SJCRH30 (cell line): Measurements from ENCODE around the gene IER3. TPM values are rescaled to one million over a fixed set of nuclear protein-coding genes. Genes with fewer than 3 reads are reported as not detected.

Experiments used
- DNase-seq, 2 experiments: peaks; one replicate each; pipeline ENCODE4 v3.0.0-alpha.2; 2015 to 2020
- H3K27ac ChIP-seq: fragments of 250-450 bp; sonication (Bioruptor Pico); 2 replicates; pipeline ENCODE4 v1.5.1; 2020; ENCODE audit warnings: mild to moderate bottlenecking, moderate library complexity
- H3K27me3 ChIP-seq: fragments of 250-450 bp; sonication (Bioruptor Pico); 2 replicates; pipeline ENCODE4 v1.5.1; 2020; ENCODE audit warnings: mild to moderate bottlenecking, moderate library complexity
- H3K36me3 ChIP-seq: fragments of 250-450 bp; sonication (Bioruptor Pico); 2 replicates; pipeline ENCODE4 v1.5.1; 2020; ENCODE audit warnings: mild to moderate bottlenecking, moderate library complexity
- H3K4me1 ChIP-seq: fragments of 250-450 bp; sonication (Bioruptor Pico); 2 replicates; pipeline ENCODE4 v1.5.1; 2020; ENCODE audit warnings: mild to moderate bottlenecking, moderate library complexity
- H3K4me3 ChIP-seq: fragments of 250-450 bp; sonication (Bioruptor Pico); 2 replicates; pipeline ENCODE4 v1.5.1; 2020; ENCODE audit warnings: mild to moderate bottlenecking, moderate library complexity
- H3K9me3 ChIP-seq: fragments of 250-450 bp; sonication (Bioruptor Pico); replicated peaks from 2 replicates; pipeline ENCODE4 v1.5.1; 2020; ENCODE audit warnings: mild to moderate bottlenecking, moderate library complexity
- total RNA-seq: library from RNA; depleted of rRNA; stranded (reverse); fragments of >200 nt; shearing (Covaris generic); gene quantifications from 2 replicates; pipeline ENCODE4 v1.2.3, GENCODE V29; 2014

Gene IER3
- total RNA-seq, 1 experiment from 2014 or later = 19.9 TPM

DNA sequence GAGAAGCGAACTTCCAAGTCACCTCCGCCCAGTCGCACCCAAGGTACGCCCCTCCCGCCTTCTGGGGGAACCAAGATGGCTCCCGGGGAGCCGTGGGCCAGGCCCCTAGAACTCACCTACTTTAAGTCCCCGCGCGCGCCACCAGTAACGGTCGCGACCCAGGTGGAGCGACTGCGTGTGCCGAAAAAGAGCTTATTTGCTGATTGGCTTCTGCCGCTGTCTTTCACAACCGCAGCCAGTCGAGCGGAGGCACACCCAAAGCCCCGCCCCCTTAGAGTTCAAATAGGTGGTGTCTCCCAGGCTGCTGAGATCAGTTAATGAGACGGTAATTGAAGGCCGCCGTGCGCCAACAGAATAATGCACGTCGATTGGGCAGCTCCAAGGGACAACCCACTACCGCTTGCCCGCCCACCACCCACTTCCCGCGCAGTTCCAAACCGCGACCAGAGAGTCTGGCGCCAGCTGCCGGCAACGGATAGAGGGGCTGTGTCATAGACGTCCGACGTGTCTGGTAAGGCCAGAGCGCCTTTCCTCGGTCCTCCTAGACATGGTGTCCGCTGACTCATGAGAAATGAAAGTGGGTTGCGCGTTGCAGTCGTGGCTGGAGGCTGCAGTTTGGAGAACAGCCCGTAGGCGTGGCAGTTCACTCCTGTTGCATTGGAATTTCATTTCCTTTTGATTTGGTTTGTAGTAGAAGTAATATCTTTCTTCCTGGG is 27.1 kb downstream of the IER3 start, which contains the start of gene MDC1:
Gene MDC1, minus strand, starts transcription at position 153 of the 716 bp plus-strand sequence. CDS start 2,106 bp downstream, outside the sequence.
- H3K27me3 ChIP-seq = no peaks in the 10 kb centered on the region
- H3K9me3 ChIP-seq = no peaks in the 10 kb centered on the region
- peaks cover 29% of the 10 kb centered on the region for H3K36me3 ChIP-seq

DNA sequence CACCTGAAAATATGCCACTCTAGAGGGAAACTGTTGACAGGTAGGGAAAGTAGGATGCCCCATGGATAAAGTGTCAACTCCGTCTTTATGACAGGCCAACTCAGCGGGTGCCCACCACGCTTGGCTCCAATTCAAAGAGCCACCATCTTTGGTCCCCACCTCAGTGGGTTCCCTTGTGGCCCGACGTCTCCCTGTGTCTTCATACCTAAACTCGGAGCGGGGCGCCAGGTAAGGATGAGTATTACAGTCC is 27.5 kb downstream of the IER3 start:
- Histone ChIP-seq H3K9me3 (no peaks in the 10 kb centered on the region), H3K36me3 (peaks cover 27% of the 10 kb centered on the region), H3K27ac (peak overlapping the region; percentile 94), H3K27me3 (no peaks in the 10 kb centered on the region), H3K4me1 (peaks cover 6% of the 10 kb centered on the region; the same call in 1 of the 2 replicates), H3K4me3 (peak overlapping the region; percentile 61)
- DNase-seq = no peak

More for the DNA sequence above, 27.1 kb downstream of the IER3 start, which contains the start of gene MDC1:
- Histone ChIP-seq H3K4me3 (peak within 1 kb of the TSS; percentile 61), H3K27ac (peak within 1 kb of the TSS; percentile 94), H3K4me1 (peaks cover 6% of the 10 kb centered on the region; the same call in 1 of the 2 replicates)
- peak; percentile 99 to 100 for DNase-seq

DNA sequence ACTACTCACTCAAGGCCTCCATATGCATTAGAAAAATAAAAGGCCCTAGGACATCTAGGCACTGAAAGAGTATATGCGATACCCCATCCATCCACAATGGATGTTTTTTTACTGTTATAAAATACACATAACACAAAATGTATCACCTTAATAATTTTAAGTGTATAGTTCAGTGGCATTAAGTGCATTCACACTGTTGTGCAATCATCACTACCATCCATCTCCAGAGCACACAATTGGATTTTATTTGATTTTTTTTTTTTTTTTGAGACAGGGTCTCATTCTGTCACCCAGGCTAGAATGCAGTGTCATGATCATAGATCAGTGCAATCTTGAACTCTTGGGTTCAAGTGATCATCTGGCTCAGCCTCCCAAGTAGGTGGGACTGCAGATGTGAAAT is 30.1 kb downstream of the IER3 start:
- no peaks in the 10 kb centered on the region for H3K27me3 ChIP-seq
- no peak overlapping the region for H3K27ac ChIP-seq
- peaks cover 6% of the 10 kb centered on the region; the same call in 1 of the 2 replicates for H3K4me1 ChIP-seq
- H3K36me3 ChIP-seq = peaks cover 29% of the 10 kb centered on the region
- H3K9me3 ChIP-seq = no peaks in the 10 kb centered on the region
- no peak for DNase-seq
- H3K4me3 ChIP-seq = no peak overlapping the region

DNA sequence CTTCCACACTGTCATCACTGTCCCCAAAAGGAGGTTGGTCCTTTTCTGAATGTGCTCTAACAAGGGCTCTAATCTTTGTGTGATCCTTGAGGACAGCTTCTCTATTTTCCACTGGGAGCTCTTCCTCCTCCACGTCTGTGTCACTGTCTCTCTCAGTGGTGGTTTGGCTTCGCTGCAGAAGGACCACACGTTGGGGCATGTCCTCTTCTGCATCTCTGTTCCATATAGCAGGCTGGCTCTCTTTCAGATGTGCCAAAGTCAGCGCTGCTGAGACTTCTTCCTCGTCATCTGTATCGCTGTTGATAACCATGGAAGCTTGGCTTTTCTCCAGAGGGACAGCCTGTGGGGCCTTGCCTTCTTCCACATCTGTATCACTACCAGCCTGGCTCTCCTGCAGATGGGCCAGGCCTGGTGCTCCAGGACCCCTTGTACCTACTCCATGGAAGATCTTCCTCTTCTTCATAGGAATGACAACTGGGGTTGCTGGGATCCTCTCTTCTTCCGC is 31.9 kb downstream of the IER3 start:
- Histone ChIP-seq H3K4me3 (no peak overlapping the region), H3K4me1 (peaks cover 6% of the 10 kb centered on the region; the same call in 1 of the 2 replicates), H3K27me3 (no peaks in the 10 kb centered on the region), H3K27ac (no peak overlapping the region), H3K36me3 (peaks cover 31% of the 10 kb centered on the region), H3K9me3 (no peaks in the 10 kb centered on the region)
- no peak for DNase-seq

DNA sequence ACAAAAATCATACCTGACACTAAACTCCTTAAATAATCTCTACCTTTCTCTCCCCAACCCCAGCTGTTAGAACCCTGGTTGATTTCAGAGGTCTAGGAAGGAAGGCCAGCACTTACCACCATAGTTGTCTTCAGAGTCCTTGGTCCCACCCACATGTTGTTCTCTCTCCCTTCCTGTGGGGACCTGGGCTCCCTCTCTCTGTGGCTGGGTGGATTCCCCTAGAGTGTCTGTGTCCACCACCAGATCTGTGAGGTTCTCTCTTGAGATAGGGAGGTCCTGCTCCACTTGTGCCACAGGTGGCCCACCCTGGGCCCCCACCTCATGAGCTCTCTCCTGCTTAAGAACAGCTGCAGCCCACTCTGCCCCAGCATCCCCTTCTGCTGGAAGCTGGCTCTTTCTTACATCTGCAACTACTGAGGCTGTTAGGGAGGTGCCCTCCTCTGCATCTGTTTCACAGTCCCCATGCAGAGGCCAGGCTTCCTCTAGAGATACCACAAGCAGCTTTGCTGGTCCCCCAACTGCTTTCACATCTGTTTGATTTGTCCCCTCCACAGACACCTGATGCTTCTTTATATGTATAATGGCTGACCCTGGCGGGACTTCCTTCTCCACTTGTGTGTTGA is 32.5 kb downstream of the IER3 start:
- DNase-seq = no peak
- H3K4me1 ChIP-seq = peaks cover 6% of the 10 kb centered on the region; the same call in 1 of the 2 replicates
- no peaks in the 10 kb centered on the region for H3K27me3 ChIP-seq
- peaks cover 31% of the 10 kb centered on the region for H3K36me3 ChIP-seq
- H3K27ac ChIP-seq = no peak overlapping the region
- no peaks in the 10 kb centered on the region for H3K9me3 ChIP-seq
- no peak overlapping the region for H3K4me3 ChIP-seq

DNA sequence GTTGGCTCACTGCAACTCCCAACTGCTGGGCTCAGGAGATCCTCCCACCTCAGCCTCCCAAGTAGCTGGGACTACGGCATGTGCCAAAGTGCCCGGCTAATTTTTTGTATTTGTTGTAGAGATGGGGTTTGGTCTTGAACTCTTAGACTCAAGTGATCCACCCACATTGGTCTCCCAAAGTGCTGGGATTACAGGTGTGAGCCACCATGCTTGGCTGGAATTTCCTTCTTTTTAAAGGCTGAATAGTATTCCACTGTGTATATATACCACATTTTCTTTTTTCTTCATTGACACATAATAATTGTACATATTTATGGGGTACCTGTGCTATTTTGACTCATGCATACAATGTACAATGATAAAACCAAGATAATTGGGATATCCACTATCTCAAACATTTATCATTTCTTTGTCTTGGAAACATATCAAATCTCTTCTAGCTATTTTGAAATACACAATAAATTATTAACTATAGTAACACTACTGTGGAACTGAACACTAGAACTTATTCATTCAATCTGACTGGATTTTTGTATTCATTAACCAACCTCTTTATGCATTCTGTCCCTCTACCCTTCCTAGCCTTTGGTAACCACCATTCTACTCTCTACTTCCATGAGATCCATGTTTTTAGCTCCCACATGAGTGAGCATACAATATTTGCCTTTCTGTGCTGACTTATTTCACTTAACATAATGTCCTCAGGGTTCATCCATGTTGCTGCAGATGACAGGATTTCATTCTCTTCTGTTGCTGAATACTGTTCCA is 35.1 kb downstream of the IER3 start:
- peaks cover 27% of the 10 kb centered on the region for H3K36me3 ChIP-seq
- no peak for DNase-seq
- H3K27me3 ChIP-seq = no peaks in the 10 kb centered on the region
- H3K4me1 ChIP-seq = no peaks in the 10 kb centered on the region
- no peak overlapping the region for H3K27ac ChIP-seq
- no peaks in the 10 kb centered on the region for H3K9me3 ChIP-seq
- no peak overlapping the region for H3K4me3 ChIP-seq

DNA sequence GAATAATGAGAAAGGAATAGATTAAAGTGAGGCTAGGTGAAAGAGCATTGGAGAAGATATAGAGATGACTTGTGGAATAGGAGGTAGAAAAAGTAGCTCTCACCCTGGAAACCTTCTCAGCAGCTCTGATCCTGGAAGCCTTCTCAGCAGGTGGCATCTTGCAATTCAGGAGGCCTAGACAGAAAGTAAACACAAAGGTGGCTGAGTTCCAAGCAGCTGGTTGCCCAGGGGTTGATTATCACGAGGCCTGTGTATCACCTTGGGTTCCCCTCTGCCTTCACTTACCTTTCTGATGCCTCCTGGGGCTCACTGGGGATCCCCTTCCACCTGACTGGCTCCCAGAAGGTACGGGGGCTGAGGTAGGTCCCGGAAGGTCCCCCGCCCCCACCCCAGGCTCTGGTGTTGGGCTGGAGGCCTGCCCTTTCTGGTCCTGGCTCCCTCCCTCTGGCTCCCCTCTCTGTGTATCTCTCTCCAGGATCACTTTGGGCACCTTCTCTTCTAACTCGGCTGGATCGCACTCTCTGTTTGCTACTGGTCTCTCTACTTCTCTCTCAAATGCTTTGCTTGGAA is 37.0 kb downstream of the IER3 start:
- no peaks in the 10 kb centered on the region for H3K4me1 ChIP-seq
- peaks cover 26% of the 10 kb centered on the region for H3K36me3 ChIP-seq
- no peak overlapping the region for H3K27ac ChIP-seq
- H3K4me3 ChIP-seq = no peak overlapping the region
- no peak for DNase-seq
- no peaks in the 10 kb centered on the region for H3K9me3 ChIP-seq
- no peaks in the 10 kb centered on the region for H3K27me3 ChIP-seq

DNA sequence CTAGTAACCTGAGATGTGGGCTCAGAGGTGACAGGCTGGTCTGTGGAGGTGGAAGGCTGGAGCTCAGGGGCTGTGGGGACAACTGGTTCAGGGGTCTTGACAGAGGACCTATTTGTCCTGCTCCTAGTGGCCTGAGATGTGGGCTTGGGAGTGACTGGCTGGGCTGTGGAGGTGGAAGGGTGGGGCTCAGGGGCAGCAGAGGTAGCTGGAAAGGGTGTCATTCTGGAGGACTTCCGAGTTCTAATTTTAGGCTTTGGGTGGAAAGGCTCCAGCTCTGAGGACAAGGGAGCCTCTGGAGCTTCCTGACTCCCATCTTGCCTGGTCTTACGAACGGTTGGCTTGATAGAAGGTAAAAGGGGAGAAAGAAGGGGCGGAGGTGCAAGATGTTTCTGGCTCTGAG is 38.7 kb downstream of the IER3 start:
- no peak overlapping the region for H3K27ac ChIP-seq
- H3K9me3 ChIP-seq = no peaks in the 10 kb centered on the region
- no peak for DNase-seq
- H3K4me3 ChIP-seq = no peak overlapping the region
- no peaks in the 10 kb centered on the region for H3K4me1 ChIP-seq
- no peaks in the 10 kb centered on the region for H3K27me3 ChIP-seq
- peaks cover 14% of the 10 kb centered on the region for H3K36me3 ChIP-seq

DNA sequence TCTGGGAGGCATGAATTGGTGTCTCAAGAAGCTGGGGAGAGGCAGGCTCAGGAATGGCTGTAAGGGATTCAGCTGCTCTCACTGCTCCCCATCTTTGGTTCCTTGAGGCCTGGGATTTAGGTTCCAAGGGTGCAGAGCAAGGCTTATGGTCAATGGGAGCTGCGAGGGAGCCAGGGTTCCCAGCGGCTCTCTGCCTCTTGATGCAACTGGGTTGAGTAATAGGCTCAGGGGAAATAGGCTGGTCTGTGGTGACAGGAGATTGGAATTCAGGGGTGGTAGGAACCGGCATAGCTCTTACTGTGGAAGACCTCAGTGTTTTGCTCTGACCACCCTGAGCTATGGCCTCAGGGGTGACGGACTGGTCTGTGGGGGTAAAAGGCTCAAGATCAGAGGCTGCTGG is 40.5 kb downstream of the IER3 start:
- Histone ChIP-seq H3K4me3 (no peak overlapping the region), H3K27me3 (no peaks in the 10 kb centered on the region), H3K27ac (no peak overlapping the region), H3K9me3 (no peaks in the 10 kb centered on the region), H3K4me1 (no peaks in the 10 kb centered on the region), H3K36me3 (0 out of 2 replicates have a peak, but pooled peaks cover 5% of the 10 kb centered on the region)
- DNase-seq = no peak

DNA sequence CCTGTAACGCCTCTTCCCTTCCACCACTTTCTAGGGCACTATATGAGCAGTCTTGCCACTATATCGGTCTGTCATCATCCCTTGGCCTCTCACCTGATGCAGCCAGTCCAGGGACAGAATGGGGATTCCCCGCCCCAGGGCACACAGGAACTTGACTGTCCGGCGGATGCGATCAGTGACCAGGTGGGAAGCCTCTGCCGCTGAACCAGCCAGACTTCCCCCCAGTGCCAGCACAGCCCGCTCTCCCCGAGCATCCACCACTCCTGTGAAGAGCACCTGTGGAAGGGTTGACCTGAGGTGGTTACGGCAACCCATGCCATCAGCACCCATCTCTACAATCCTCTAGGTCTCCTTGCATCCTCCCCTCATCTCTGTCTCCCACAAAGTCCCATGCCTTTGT is 41.3 kb downstream of the IER3 start:
- Histone ChIP-seq H3K9me3 (no peaks in the 10 kb centered on the region), H3K27me3 (no peaks in the 10 kb centered on the region), H3K36me3 (0 out of 2 replicates have a peak, but pooled peaks cover 5% of the 10 kb centered on the region), H3K27ac (no peak overlapping the region), H3K4me1 (no peaks in the 10 kb centered on the region), H3K4me3 (no peak overlapping the region)
- no peak for DNase-seq

DNA sequence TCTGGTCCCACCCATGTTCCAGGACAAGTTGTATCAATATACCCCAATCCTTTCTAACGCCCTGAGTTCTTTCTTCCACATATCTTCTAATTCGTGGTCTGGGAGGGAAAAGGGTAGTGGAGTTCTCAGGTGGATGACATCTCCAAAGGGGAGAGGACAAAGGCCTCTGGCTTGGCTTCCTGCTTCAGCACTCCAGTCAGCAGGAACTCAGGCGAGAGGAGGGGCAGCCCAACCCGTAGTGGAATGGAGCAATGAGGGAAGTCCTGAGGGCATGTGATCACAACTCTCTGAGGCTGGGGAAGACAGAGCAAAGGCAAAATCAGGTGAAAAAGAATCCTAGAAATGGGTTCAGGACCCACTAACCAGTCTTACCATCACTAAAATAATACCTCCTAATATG is 44.0 kb downstream of the IER3 start:
- Histone ChIP-seq H3K4me1 (no peaks in the 10 kb centered on the region), H3K27ac (no peak overlapping the region), H3K9me3 (no peaks in the 10 kb centered on the region), H3K27me3 (no peaks in the 10 kb centered on the region), H3K36me3 (0 out of 2 replicates have a peak, but pooled peaks cover 5% of the 10 kb centered on the region), H3K4me3 (no peak overlapping the region)
- DNase-seq = no peak

DNA sequence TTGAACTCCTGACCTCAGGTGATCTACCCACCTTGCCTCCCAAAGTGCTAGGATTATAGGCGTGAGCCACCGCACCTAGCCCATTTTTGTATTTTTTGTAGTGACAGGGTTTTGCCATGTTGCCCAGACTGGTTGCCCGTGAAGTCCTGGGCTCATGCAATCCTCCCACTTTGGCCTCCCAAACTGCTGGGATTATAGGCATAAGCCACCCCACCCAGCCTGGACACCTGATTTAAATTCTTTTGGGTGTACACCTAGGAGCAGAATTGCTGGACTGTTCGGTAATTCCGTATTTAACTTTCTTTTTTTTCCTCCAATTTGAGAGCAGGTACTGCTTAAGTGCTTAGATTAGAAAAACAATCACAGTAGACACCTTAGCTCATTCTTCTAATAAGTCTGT is 47.9 kb downstream of the IER3 start:
- no peak overlapping the region for H3K27ac ChIP-seq
- H3K27me3 ChIP-seq = no peaks in the 10 kb centered on the region
- no peaks in the 10 kb centered on the region for H3K9me3 ChIP-seq
- no peaks in the 10 kb centered on the region for H3K4me1 ChIP-seq
- H3K36me3 ChIP-seq = no peaks in the 10 kb centered on the region
- no peak overlapping the region for H3K4me3 ChIP-seq
- DNase-seq = no peak
